CD4-positive, alpha-beta T cell treated with Interleukin-12 subunit alpha and Interleukin-12 subunit beta, for 1 hour (primary cell): ENCODE results near the gene MSI2.

Source experiments
- DNase-seq: peaks from one replicate; pipeline ENCODE4 v3.0.0-alpha.2; 2020

Gene MSI2

DNA sequence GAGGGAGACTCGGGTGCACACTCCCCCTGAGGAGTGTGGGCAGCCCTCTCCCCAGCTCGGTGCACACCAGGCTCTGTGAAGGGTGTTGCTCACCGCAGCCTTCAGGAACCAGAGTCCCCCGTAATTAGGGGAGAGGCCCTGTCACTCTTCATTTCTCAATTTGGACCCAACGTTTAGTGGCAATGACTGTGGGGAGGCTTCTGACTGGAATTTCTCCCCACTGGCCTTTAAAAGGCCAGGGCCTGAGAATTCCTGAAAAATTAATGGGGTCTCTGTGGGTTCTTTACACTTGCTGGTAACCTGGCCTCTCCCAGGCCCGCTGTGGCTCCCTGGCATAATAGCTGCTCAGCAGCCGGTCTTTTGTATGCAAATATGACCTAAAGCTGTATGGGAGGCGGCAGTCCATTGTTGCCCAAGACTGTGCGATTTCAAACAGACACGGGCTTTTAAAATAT is 209.7 kb downstream of the MSI2 start:
- DNase-seq = no peak

DNA sequence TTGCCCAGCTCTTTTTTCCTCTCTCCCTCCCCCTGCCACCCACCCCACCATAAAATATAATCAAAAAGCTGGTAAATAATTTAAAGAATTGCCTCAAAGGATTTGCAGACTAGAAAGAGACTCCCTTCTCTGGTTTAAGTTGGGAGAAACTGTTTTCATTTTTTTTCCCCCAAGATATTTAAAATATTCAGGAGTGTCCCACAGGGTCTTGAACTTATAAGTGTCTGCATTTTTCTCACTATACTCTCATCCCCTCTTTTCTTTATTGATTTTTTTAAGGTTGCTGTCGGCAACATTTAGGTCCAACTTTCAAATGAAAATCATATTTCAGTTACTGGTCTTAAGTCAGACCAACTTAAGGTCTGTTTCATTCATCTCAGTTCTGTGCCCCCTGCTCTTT is 210.2 kb downstream of the MSI2 start:
- no peak for DNase-seq

DNA sequence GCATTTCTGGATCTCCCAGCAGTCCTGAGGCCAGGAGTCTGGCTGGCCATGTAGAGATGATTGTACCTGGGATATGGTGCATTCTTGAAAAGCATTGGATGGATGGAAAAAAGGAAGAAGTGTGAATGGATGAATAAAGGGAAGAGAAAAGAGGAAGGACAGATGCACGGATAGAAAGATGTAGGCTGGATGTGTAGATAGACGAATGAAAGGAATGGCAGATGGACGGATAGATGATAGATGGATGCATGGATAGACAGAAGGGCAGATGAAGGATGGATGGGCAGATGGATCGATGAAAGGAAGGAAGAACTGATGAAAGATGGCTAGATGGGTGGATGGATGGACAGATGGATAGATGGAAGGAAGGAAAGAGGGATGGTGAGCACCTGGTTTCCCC is 210.9 kb downstream of the MSI2 start:
- no peak for DNase-seq

DNA sequence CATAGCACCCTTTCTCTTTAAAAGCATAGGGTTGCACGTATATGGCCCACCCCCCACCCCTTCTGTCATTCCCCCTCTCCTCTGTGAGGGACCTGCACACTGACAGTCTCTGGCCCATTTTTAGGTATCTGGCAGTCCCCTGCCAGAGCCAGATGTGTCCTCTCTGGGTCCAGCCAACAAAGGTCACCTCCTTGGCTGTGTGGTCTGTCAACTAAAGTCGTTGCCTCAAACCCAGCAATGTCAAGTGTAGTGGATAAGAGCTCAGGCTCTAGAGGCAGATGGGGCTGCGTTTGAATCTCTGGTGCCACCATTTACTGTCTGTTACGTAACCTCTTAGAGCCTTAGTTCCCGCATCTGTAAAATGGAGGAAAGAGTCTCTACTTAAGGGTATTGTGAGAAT is 211.5 kb downstream of the MSI2 start:
- no peak for DNase-seq

DNA sequence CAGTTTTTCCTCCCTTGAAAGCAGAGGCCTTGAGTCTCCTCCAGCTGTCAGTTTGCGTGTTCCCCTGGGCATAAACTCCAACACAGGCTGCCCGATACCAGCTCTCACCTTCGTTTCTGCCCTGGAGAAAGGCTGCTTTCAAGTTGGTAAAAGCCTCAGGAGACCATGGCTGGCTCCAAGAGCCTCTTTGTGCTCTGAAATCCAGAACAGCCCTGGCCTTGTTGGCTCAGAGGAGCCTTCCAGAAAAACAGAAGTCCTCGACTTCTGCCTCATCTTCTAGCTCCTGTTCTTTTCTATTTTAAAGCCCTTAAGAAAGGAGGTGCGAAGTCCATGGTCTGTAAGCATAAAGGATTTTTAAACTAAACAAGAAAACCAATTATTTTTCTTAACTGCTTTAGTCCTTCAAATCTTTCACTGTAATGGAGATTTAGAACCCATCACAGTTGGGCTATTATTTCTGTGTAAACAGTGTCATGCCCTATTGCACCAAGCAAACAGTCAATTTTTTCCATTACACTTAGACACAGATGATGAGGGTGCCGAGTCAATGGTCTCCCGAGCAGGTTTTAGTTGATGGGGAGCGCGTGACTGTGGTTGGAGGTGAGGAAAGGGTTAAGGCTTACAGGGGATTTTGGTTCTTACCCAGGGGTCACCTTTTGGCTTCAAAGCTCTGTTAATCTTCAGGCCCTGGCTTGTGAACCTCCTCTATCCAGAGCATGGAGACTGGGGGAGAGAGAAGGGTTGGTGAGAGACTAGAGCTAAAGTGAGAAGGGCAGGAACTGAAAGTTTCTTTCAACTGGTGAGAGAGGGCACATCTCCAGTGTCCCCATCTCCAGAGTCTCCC is 212.8 kb downstream of the MSI2 start:
- no peak for DNase-seq

DNA sequence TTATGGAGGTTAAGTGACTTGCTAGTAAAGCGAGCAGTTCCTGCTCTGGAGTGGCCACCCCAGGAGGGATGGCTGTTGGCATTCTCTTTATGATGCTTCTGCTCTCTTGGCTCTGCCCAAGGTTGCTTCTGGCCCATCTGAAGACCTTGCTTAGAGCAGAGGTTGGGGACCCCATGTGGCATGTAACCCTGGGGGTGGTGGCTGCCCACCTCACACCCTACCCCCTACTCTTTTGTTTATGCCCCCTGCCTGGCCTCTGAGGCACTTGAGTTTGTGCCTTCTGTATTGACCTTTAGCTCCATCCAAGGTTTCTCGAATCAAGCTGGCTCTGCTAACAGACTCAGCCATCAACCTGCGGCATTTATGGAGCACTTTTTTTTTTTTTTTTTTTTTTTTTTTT is 214.6 kb downstream of the MSI2 start:
- no peak for DNase-seq

DNA sequence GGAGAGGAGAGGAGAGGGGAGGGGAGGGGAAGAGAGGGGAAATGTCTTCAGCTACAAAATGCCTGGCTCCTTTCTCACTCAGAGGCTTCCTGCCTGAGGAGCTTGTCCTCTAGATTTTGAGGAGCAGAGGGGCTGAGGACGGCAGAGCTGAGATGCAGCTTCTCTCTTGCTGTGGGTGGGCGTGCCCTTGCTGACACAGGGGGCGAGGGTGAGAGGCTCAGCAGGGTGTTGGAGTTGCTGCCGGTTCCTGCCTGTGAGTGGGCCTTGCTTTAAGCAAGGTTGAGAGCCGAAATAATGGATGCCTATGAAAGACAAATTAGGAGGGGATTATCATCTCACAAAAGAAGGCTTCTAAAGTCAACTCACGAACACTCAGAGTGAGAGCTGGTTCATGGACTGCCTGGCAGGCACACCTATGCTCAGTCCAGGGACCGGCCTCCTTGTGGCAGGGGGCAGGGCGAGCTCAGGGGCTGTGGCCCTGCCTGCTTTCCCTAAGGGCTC is 215.6 kb downstream of the MSI2 start:
- no peak for DNase-seq

DNA sequence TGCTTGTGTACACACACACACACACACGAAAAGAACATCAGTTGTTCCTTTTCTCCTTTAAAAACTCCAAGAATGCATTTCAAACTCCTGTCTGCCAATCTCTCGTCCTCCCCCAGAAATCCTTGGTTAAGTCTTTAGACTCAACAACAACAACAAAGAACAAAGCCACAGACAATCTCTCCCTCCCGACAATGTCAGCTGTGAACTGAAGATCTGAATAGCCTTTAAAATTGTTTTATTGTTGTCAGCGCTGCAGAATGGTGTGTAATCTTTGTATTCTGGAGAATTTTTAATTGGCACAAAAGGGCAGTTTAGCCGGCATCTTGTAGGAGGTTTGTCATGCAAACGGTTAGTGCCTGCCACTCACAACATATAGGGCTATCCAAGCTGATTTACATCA is 219.5 kb downstream of the MSI2 start:
- DNase-seq = no peak

DNA sequence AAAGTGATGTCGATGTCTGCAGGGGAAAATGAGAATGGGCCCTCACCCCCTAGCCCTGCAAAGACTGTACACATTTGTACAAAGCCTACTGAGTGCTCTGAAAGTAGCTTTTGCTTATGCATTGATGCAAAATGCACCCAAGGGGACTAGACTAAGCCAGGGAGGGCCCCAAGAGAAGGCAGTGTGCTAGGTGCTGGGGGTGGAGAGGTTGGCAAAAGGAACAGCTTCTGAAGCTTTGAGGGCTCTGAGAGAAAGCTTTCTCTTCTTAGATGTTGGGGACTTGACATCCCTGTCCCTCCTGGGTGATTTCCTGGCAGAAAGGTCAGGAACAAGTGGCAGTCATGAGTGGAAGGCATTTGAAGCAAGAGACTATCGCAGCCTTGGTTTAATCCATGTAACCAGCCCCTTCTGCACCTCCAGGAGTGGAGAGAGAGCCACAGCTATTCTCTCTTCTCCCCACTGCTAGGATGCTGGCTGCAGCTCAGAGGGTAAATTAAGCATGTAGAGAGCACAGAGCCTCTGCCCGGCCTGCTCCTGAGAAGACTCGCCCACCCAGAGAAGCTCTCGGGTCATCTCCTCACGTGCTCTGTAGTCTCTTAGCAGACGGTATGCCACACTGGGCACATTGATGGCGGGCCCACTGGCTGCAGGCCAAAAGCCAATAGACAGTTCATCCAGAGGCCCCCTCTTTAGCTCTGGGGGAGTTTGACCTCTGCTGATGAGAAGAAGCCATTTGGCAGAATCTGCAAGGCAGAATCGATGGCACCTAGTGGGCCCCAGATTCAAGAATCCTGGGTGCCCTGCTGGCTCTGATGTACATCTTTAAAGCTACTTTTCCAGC is 221.4 kb downstream of the MSI2 start:
- no peak for DNase-seq

DNA sequence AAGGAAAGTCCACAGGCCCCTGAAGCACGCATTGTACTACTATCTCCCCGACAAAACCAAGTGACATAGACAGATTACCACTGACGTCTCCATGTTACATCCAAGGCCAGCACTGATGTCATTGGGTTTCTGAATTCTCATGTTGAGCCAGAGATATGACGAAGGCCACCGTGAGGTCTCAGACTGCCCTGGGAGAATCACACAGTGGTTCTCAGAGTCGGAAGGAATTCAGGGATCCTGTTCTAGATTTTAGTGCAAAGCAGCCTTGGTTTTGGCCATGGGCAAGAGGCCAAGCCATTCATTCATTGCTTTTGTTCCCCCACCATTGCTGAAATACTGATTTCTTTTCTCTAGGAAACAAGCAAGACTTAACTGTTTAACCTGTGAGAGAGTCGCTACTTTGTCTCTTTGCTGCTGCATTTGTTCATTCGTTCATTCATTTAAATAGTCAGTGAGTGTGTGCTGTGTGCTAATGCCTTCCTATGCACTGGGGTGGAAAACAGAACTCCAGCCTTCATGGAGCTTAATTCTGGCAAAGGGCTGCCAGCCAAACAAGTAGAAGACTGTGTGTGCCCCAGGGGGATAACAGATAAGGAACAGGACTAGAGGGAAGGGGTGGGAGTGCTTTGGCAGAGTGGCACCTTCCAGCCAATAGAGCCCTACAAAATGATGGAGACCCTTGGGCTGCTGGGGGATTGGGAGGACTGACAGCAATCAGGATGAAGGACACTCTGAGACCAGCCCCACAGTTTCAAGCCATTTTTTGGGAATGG is 222.3 kb downstream of the MSI2 start:
- no peak for DNase-seq

DNA sequence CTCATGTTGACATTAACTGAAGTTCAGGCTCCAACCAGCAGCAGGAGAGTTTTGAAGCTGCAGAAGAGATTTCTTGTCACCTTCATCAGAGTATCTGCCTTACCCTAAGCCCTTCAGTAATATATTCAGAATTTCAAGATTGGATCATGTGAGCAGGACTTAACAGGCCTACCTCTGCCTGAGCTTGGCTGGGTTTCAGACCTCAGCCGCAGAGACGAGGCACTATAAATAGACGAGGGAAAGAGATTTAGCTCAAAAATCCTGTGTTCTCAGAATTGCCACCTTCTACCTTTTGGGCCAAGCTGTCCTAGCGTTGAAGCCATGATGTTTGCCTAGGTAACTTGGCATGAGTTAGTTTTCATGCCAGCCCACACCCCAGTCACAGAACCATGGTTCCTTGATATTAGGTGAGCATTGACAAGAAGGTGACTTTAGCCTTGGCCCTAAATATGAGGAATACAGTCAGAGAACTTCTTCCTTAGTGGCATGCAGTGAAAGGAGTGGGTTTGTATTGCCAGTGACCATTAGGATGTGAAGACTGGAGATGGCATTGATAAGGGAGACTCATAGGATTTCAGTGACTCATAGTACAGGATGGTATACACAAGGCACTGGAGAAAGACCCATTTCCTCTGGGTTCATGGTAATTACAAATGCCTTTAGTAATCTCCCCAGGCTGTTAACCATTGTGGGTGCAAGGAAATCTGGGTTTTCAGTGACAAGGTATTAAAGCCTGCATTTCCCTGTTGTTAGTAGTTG is 224.3 kb downstream of the MSI2 start:
- DNase-seq = no peak

DNA sequence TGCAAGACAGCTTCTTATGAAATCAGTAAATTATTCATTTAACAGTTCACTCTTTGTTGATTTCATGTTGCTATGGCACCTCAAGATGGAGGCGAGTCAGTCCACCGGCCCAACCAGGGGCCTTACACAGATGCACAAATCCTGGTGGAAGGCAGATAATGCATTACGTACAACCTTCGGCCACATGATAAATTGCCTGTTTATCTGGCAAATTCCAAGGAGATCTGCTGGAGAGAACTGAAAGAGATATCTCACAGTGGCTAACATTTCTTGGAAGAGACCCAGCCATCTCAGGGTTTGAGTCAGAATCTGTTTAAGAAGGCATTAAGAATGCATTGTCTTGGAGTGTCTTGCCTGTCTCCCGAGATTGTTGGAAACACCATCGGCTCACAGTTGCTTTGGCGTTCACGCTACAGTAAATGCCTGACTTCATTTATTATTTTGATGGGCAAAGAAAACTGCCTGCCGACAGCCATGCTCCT is 225.6 kb downstream of the MSI2 start:
- no peak for DNase-seq

DNA sequence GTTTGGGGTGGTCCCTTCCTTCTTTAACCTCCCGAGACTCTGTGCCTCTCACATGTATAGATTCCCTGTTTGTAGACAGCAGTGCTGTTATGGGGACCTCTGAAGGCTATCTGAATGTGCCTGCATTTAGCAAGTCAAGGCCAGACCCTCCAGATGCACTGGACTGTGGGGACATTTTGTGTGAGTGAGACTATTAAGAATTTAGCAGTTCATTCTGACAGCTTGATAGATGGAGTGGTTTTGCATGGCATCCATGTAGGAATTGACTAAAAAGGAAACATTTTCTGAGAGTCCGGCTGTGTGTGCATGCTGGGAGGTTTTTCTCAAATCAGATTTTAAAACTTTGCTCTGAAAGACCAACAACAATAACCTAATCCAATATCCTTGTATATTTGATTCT is 226.3 kb downstream of the MSI2 start:
- no peak for DNase-seq

DNA sequence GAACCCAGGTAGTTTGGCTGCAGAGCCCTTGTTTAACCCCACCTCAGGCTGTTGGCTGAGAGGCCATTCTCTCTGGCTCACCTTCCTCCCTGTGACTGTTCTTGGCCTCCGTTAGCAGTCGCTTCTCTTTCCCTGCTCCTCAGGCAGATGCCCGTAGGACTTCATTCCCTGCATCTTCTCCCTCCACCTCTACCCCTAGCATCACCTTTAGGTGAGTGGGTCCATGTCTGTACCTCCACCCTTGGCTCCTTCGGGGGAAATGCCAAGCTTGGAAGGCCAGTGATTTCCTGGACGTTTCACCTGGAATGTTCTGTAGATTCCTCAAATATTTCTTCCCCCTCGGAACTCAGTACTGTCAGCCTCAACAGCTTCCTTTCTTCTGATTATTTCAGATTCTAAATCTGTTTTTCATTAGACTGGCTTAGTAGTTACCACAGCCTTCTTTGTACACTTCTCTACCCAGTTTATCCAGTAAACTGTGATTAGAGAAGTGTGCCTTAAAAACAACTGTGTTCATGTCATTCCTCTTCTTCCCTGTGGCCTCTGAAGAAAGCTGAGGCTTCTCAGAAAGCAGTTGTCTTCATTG is 227.9 kb downstream of the MSI2 start:
- DNase-seq = no peak

DNA sequence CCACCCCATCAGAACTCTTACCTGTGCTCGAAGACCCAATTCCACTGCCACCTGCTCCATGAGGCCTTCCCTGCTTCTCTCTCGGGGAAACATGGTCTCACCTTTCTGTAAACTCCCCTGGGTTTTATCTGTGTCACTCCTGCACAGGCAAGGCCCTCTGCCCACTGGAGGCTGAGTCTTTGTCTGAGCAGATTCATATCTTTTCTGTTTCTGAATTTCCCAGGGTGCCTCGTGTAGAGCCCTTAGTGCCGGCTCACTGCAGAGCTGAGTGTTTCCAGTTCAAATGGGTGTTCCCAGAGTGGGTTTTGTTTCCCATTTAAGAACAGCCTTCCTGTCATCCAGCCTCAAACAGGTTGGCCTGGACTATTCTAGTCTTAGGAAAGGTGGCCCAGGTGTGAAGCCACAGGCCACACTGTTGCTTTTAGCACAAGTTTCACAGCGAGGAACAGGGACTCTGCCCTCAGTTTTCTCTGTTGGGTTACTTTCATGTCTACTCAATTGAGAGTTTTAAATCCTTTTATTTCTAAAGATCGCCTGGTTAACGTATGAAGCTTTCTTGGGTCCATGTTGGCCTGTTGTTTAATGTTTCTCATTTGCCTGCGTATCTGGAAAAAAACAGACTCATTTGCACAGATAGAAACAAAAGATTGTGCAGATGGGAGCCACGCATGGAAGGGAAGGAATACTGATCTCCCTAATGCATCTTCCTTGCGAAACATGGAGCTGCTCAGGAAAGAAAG is 228.7 kb downstream of the MSI2 start:
- DNase-seq = no peak

DNA sequence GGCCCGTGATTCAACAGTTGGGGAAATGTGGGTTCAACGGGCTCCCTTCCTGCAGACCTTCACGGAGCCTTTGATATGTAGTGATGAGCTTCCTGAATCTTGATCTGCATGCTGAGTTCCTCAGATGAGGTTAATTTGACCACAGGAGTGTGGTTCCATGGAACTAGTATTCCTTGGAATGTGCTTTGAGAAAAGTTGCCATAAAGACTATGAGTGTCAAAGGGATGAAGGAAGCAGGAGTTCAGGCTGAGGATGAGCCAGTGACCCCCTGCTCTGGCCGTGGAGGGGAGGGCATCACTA is 229.2 kb downstream of the MSI2 start:
- DNase-seq = no peak

DNA sequence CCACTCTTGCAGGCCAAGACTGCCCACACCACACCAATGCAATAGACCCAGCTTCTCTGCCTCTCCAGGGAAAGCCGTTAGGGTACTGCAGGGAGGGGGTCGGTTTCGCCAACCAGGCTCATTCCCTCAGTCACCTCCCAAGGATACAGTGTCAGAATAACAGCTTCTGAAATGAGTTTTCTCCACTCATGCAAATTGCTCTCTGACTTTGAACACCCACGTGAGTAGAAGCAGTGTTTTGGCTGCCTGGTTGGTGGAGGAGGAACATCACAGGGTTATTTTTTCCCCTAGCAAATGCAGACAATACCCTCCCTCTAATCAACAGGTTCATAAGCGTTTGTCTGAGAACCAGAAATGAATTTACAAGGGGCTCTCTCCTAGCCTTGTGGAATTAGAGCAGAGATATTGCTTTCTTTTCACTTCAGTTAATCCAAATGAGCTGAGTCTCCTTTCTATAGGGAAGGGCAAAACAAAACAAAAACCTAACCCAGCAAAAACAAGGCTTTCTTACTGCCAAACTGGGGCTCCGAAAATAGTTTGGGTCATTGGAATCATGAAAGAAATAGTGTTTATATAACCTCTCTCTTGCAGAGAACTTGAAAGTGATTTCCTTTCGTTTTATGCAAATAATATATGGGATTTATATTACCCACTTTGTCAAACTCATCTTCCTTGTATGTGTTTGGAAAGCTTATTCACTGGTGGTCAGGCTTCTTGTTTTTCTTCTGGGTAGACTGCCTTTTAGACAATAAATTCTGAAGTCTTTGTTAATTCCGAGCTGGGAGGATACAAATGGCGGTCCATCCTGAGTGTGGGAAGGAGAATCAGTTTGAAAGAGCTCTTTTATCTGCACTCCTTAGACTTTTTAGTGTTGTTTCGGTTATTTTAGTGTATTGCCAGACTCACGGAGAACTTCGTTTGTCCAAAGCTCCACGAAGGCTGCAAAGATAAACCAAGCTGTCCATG is 229.9 kb downstream of the MSI2 start:
- no peak for DNase-seq

DNA sequence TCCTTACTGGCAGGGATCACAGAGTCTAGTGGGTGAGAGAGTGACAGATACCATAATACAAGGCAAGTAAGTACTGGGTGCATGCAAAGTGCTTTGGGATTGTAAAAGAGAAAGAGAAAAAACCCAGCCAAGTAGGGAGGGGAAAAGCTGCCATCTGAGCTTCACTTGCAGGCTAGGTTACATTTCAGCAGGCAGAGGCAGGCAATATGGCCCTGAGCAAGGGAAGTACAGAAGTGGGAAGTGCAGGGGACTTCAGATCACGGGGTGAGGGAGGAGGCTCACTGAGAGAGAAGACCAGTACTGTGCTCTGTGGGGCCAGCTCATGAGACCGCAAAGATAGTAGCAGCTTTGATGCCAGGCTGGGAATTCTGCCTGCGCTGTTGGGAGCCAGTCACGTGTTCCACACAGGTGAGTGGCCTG is 230.6 kb downstream of the MSI2 start:
- no peak for DNase-seq

DNA sequence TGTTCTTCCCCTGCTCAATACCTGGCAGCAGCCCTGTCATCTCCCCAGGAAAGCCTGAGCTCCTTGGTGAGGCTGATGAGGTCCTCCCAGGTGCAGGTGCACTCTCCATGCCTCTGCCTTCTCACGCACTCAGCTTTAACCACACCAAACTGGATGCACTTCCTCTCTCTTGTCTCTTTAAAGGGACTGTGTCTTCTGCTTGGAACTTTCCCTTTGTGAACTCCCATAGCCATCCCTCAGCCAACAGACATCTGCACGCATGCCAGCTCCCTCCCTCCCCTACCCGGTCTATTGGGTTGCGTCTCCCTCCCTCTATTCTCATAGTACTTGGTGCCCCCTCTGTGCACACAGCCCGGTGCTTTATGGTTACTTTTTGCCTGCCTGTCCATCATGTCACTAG is 231.2 kb downstream of the MSI2 start:
- DNase-seq = no peak

DNA sequence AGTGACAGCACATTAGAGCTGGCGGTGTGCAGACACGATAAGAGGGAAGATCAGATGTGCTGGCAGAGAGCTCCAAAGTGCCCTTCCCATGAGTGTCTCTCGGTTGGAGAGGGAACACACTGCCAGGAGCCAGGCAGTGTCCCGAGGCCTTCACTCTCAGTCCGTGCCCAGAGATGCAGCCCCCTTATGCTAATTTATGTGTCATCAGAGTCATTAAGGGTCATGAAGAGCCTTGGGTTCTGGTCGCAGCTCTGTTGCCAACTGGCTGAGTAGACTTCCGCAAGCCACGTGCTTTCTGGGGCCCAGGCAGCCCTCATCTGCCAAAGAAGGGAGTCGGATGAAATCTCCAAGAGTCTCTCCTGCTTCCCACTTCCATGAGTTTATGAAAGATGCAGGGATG is 232.5 kb downstream of the MSI2 start:
- DNase-seq = no peak
